HG03135 (cell line): Measurements from ENCODE around the gene RDH5.
"Not testable (repeated sequence)": the region's sequence is repeated elsewhere in the genome, so short reads cannot be mapped to it uniquely, and the experiment has no call there.

Source experiments
- ATAC-seq: cut with Tn5 transposase; IDR thresholded peaks from one replicate; pipeline ENCODE4 v1.9.1; 2021; ENCODE audit warnings: mild to moderate bottlenecking, moderate library complexity; ENCODE audit not compliant: unreplicated experiment

Gene RDH5

DNA sequence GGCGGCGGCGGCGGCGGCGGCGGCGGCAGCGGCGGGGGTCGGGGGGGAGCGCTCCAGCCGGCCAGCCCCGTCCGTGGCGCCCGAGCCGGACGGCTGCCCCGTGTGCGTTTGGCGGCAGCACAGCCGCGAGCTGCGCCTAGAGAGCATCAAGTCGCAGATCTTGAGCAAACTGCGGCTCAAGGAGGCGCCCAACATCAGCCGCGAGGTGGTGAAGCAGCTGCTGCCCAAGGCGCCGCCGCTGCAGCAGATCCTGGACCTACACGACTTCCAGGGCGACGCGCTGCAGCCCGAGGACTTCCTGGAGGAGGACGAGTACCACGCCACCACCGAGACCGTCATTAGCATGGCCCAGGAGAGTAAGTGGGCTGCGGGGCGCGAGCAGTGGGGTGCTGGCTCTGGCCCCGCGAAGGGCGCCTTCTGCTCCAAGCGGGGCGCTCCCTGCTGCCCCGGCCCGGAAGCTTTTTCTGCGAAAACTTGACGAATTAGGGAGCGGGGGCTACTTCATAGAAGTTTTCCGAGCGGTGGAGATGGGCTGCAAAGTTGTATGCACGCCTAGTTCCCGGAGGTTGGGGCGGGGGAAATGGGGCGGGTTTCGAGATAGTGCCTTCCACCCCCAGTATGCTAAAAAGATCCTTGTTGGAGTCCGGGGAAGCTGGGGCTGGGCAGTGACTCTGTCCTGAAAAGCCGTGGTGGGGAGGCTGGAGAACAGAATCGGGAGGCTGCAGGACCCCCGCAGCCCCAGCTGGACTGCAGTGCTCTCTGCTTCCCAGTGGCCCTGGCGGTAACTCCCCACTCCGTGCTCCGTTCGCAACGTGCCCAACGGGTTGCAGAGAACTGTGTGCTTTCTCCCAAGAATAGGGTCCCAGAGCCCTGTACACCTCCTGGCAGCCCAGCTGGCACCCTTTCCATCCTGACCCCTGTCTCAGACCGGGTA is 23.5 kb downstream of the RDH5 start:
- peak; percentile 39 for ATAC-seq

DNA sequence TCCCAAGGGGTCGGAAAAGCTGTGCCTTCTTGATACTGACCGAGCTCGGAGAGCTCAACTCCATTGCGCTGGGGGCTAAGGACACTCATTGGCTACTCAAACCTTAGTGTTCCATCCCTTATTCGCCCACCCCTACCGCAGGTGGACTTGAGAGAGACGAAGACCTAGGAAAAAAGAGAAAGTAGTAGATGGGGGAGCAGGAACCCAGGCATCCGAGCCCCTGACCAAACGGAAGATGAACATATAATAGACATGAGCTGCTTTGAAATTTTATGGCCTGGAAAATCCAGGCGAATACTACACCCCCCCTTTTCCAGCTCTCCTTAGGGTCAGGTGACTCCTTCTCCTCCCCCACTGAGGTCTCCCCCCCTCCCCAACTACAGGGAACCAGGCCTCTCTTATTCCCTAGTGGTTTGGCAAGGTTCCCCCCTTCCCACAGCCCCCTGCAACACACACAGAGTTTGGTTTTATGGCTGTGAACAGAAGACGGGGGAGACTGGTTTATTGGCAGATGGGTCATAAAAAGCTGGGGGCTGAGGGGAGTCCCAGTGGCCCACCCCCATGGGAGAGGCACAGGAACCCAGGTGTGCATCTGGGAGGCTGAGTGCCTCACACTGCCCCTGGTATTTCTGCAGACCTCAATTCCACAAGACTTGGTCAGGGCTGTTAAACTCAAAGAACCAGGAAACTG is 24.3 kb downstream of the RDH5 start:
- no peak for ATAC-seq

DNA sequence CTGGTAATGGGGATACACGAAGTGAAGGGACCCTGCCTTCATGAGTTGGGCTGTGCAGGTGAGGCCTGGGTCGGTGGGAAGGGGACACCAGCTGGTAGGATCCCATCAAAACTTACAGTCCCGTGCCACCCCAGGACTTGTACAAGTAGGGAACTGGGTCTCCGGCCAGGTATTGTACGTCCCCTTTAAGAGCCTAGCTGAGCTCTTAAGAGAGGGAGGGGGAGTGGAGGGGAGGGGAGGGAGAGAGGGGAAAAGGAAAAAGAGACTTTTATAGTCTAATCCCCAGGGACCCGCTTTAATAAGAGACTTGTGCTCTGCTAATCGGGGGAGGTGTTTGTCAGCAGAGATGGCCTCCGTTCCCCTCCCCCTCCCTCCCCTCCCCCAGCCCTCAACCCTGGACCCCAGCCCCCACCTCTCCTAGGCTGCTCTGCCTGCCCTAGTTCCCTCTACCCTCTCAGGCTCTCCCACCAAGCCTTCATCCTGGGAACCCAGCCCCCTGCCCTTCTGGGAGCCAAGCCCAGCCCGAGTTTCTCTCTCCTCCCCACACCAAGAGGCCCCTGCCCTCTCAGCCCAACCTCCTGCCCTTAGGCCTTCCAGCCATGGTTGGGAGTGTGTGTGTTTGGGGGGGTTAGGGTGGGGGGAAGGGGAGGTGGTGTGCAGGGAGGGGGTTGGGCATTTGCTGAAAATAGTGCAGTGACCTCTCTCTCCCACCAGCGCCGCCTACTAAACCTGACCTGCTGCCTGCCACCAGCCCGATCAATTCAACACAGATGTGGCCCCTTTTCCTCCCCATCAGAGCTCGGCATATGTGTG is 25.4 kb downstream of the RDH5 start:
- ATAC-seq: no peak

DNA sequence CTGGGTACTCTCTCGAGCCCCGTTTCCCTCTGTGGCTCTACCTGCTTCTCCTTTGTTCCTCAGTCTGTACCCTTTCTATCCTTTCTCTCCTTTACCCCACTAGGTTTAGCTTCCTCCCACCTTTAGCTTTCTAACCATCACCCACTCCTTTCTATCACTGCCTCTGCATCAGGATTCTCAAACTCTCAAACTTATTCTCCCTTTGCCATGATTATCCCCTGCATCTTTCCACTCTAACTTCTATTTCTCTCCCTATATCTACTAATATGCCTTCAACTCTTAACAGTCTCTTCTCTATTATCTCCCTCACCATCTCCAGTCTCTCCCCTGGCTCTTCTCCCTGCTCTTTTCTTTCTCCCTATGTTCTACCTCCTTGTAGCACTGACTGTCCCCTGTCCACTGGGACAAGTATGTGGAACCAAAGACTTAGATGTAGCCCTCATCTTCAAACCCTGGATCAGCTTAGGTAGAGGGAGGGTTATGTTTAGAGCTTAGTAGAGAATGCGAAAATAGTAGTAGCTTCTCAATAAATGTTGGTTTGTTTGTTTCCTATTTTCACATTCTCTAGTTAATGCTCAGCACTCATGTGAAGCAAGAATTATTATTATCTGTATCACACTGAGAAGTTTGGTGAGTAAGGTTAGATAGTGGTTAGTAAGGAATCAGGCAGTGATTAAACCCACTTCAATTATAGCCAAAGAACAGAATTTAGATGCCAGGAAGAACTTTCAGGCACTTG is 26.1 kb downstream of the RDH5 start:
- ATAC-seq: no peak

DNA sequence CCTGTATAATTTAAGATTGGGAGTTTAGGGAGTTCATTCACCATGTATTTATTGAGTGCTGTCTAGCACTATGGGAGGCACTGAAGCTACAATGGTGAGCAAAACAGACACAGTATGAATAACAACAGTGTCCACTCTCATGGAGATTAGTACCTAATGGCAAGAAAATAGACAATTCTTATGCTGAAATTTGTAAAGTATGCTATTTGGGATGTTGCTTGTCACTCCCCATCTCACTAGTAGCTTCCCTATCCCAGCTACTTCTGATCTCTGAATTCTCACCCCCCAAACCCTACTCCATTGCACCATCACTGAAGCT is 26.7 kb downstream of the RDH5 start:
- no peak for ATAC-seq

DNA sequence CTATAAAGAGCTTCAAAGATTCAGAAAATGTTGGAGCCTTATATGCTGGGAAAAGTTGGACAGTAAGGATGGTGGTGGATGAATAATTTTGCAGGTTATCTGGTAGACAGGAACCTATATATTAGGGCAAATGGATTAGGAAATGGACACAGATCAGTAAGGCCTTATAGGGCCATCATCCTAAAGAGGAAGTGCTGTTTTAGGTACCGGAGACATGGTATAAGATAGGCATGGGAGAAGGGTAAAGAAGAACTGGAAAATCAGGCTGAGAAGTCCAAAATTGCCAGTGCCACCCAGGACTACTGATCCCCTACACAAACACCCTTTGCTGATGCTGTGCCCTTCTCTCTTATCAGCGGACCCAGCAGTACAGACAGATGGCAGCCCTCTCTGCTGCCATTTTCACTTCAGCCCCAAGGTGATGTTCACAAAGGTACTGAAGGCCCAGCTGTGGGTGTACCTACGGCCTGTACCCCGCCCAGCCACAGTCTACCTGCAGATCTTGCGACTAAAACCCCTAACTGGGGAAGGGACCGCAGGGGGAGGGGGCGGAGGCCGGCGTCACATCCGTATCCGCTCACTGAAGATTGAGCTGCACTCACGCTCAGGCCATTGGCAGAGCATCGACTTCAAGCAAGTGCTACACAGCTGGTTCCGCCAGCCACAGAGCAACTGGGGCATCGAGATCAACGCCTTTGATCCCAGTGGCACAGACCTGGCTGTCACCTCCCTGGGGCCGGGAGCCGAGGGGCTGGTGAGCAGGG is 28.2 kb downstream of the RDH5 start:
- no peak for ATAC-seq

DNA sequence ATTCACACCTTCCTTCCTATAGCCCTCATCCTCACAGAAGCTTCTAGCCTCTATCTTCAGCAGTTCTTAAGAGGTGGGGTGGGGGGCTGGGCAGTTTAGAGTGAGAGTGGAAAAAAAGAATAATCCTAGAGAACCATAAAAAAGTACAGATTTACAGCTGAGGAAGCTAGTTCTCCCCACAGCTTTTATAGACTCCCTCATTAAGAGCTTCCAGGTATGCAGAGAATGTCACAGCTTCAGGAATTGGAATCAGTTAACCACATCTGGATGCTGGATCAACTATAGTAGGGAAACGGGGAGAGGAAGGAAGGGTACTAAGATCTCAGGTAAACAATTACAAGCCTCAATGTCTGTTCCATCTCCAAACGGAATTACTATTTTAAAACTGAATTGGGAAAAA is 35.1 kb downstream of the RDH5 start:
- no peak for ATAC-seq

DNA sequence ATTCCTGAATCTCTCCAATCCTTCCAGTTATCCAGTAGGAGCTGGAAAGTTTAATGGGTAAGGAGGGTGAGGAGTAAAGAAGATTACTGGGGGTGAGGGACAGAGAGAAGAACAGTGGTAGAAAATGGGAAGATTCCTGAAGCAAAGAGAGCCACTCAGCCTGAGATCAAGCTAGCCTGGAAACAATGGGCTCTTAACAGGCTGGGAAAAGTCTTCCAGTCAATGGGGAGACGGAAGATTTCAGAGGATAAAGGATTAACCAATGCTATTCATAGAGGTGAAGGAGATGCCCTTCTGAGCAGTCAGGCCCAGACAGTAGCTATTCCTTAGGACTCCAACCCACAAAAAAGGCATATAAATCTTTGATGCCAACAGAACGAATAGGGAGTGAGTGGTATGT is 37.5 kb downstream of the RDH5 start:
- ATAC-seq: no peak

DNA sequence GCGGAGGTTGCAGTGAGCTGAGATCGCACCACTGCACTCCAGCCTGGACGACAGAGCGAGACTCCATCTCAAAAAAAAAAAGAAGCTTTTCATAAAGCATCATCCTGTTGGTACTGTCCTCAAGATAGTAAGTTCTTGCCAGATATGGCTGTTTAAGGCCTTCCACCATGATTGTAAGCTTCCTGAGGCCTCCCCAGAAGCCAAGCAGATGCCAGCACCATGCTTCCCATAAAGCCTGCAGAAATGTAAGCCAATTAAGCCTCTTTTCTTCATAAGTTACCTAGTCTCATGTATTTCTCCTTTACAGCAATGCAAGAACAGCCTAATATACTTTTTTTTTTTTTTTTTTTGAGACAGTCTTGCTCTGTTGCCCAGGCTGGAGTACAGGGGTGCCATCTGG is 38.4 kb downstream of the RDH5 start:
- not testable (repeated sequence) for ATAC-seq

DNA sequence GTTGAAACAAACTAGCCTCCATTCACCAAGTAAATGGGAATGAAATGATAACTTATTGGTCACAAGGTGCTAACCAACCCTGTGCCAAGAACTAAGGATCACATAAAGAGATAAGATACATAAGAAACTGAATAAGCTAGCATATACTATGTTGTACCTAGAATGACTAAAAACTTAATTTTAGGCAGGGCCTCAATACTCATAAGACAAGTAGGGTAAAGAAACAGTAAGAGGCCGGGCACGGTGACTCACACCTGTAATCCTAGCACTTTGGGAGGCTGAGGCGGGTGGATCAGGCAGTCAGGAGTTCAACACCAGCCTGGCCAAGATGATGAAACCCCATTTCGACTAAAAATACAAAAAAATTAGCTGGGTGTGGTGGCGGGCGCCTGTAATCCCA is 40.5 kb downstream of the RDH5 start:
- ATAC-seq: no peak

DNA sequence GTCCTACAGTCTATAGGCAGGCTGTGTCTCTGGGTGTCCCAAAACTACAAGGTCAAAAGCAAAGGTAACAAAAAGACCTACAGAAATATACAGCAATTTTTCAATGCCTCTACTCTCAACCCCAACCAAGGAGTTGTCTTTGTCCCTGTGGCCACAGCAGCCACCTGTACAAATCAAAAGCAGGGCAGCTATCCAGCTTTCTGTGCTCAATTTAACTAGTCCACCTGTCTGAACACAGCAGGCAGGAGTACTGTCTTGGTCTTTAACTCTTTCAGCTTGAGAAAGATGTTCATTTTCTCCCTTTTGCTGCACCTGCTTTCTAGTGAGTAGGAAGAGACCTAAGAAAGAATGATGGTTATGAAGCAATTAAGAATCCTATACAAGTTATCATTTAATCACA is 42.5 kb downstream of the RDH5 start:
- ATAC-seq: no peak

DNA sequence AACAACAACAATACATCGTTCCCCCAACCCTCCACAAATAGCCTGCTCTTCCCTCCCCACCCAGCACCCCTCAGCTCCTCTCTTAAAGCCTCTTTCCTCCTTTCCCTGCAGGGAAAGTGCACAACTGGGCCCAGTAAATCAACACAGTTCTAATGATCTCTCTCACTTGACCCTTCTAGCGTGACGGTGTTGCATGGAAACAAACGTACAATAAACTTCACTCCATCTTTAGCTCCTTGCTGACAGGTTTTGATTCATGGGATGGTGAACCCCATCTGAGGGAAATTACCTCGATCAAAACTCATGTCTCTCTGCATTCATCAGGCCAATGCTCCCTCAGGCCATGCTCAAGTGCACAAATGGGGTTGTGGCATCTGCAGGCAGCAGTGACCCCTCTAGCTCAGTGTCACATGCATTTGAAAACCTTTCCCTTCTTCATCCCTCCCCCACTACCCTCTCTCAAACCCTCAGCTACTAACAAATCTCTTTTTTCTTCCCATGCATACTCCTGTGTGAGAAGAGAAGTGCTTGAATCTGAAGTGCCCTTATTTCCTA is 45.6 kb downstream of the RDH5 start:
- no peak for ATAC-seq

DNA sequence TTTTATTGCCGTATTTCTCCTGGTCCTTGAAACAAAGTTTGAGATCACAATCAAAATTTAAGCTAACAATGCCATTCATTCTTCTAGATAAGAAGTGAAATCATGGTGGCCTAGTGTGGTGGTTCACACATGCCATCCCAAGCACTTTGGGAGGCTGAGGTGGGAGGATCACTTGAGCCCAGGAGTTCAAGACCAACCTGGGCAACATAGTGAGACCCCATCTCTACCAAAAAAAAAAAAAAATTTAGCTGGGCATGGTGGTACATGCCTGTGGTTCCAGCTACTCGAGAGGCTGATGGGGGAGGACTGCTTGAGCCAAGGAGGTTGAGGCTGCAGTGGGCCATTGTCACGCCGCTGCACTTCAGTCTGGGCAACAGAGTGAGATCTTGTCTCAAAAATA is 47.0 kb downstream of the RDH5 start:
- no peak for ATAC-seq

DNA sequence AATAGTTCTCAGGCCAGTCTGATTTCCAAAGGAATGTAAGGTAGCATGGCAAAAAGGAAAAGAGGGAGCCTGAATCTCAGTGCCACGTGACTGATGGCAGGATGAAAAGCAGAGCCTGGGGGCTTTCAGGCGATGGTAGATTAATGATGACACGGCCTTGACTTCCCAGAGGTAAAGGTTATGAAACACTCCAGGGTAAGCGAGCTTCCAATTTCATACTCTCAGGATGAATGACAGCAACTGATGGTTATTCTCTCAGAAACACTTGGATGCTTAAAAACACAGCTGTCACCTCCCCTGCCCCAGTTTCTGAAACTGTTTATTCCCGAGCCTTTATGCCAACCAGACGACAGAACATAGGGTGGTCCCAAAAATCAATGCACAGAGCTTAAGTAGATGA is 51.5 kb downstream of the RDH5 start:
- ATAC-seq: no peak
